Astrocyte of the spinal cord (primary cell): ENCODE data around the gene GPSM1.

Experiments used
- DNase-seq: peaks from one replicate; pipeline ENCODE4 v3.0.0; 2011; ENCODE audit warnings: low read depth, low spot score
- H3K4me3 ChIP-seq: 2 replicates; pipeline ENCODE4 v1.5.1; 2011; ENCODE audit warnings: low read depth, mild to moderate bottlenecking, low read length, moderate library complexity
- CTCF ChIP-seq: IDR thresholded peaks from 2 replicates; pipeline ENCODE4 v1.5.1; 2012; ENCODE audit warnings: low read depth, mild to moderate bottlenecking, low read length, inconsistent platforms
- in situ Hi-C: cut with HindIII; loops from 2 replicates; pipeline ENCODE4 v1.10.0; 2017; ENCODE audit warnings: low sequenced_read_pairs

The GPSM1 gene

GRCh38 chr9:136286359-136286986 is 40.9 kb upstream of the GPSM1 start:
- DNase-seq: no peak
- H3K4me3 ChIP-seq: no peak overlapping the region
- no peak for TF ChIP-seq CTCF
- in situ Hi-C loops: no loop called here

GRCh38 chr9:136286987-136287379 is 40.4 kb upstream of the GPSM1 start:
- TF ChIP-seq CTCF: no peak
- DNase-seq: no peak
- H3K4me3 ChIP-seq: no peak overlapping the region
- in situ Hi-C loops: no loop called here

GRCh38 chr9:136287960-136288753 is 39.2 kb upstream of the GPSM1 start:
- in situ Hi-C loops: no loop called here
- DNase-seq: no peak
- H3K4me3 ChIP-seq: no peak overlapping the region
- TF ChIP-seq CTCF: no peak

- in situ Hi-C loops: no loop called here
- no peak for DNase-seq
- no peak overlapping the region for H3K4me3 ChIP-seq
- no peak for TF ChIP-seq CTCF
These were observed 37.5 kb upstream of the GPSM1 start for GRCh38 chr9:136289651-136290507.

- DNase-seq: no peak
- in situ Hi-C loops: no loop called here
- no peak for TF ChIP-seq CTCF
- H3K4me3 ChIP-seq: no peak overlapping the region
These were observed 36.8 kb upstream of the GPSM1 start for GRCh38 chr9:136290508-136291000.

GRCh38 chr9:136291306-136292025 is 35.9 kb upstream of the GPSM1 start:
- no peak for TF ChIP-seq CTCF

More at GRCh38 chr9:136291306-136292025, 35.9 kb upstream of the GPSM1 start:
- in situ Hi-C loops: no loop called here
- no peak overlapping the region for H3K4me3 ChIP-seq
- no peak for DNase-seq
